Transverse colon (tissue), 4 donors: ENCODE data around the gene ADGRA1. TPM values are rescaled to one million over a fixed set of nuclear protein-coding genes. Genes with fewer than 3 reads are reported as not detected.
"Not testable (repeated sequence)": the region's sequence is repeated elsewhere in the genome, so short reads cannot be mapped to it uniquely, and the experiment has no call there.

Experiments used
- DNase-seq: peaks from one replicate; pipeline ENCODE4 v3.0.0-alpha.2; 2019
- H3K27ac ChIP-seq, 4 donors: fragments of 200-600 bp; sonication (generic); 2 replicates each; pipeline ENCODE4 v1.5.1; 2016 to 2018; ENCODE audit warnings: inconsistent platforms in 4 of 4
- H3K27me3 ChIP-seq: fragments of 200-600 bp; sonication (generic); 2 replicates; pipeline ENCODE4 v1.5.1; 2017; ENCODE audit warnings: inconsistent platforms
- H3K36me3 ChIP-seq, 4 donors: fragments of 200-600 bp; sonication (generic); 2 replicates each; pipeline ENCODE4 v1.5.1; 2017 to 2019; ENCODE audit warnings: inconsistent platforms in 4 of 4
- H3K4me1 ChIP-seq, 4 donors: fragments of 200-600 bp; sonication (generic); 2 replicates each; pipeline ENCODE4 v1.5.1; 2017 to 2020; ENCODE audit warnings: inconsistent platforms in 4 of 4
- H3K4me3 ChIP-seq, 4 donors: fragments of 200-600 bp; sonication (generic); 1 replicate in 1 of 4; 2 replicates in 3 of 4; pipeline versions ENCODE4 v1.5.1 to v1.6.1; 2017 to 2019; ENCODE audit warnings: inconsistent platforms in 4 of 4
- H3K9me3 ChIP-seq, 2 donors: fragments of 200-600 bp; sonication (generic); 2 replicates each; pipeline ENCODE4 v1.5.1; 2017 to 2019; ENCODE audit warnings: inconsistent platforms in 2 of 2
- EP300 ChIP-seq: sonication (generic); formaldehyde crosslinking; IDR thresholded peaks from one replicate; pipeline ENCODE4 v1.6.1; 2017; ENCODE audit warnings: antibody characterized with exemption, low read depth
- POLR2A ChIP-seq: fragments of 450-650 bp; IDR thresholded peaks from one replicate; pipeline ENCODE4 v1.6.1; 2016; ENCODE audit warnings: antibody characterized with exemption, mild to moderate bottlenecking, moderate library complexity
- POLR2AphosphoS5 ChIP-seq, 3 donors: sonication (generic); formaldehyde crosslinking; IDR thresholded peaks; one replicate each; pipeline ENCODE4 v1.6.1; 2016; ENCODE audit warnings: antibody characterized with exemption in 3 of 3
- WGBS, 2 donors: methylation state at CpG; one replicate each; pipeline ENCODE4 v1.1.5; 2018; ENCODE audit warnings: low coverage in 1 of 2; 5-methylcytosine and 5-hydroxymethylcytosine counted together
- in situ Hi-C, 4 donors: fragments of 200-750 bp; cut with MboI; loops; one replicate each; pipeline versions ENCODE4 v1.15.0 to v1.15.1; 2017; ENCODE audit warnings: low sequenced_read_pairs in 3 of 4, low pct_ligation_motif_present in 1 of 4, low pct_unique_long_range_greater_than_20kb in 1 of 4
- intact Hi-C: fragments of 100-400 bp; cut with DNase I; formaldehyde crosslinking; loops from one replicate; pipeline ENCODE4 v1.15.1; 2023; ENCODE audit warnings: low total_unique reads
- total RNA-seq, 4 donors: library from RNA; depleted of rRNA; stranded (reverse); fragments of >200 nt; gene quantifications; one replicate each; pipeline ENCODE4 v1.1.0, GENCODE V29; 2016
- TF ChIP-seq, protein P1 (sequence below), 5 experiments: fragments of 200-600 bp in 3 of 5; fragments of 450-650 bp in 2 of 5; sonication (generic) in 3 of 5; IDR thresholded peaks; 1 replicate in 2 of 5; 2 replicates in 3 of 5; pipeline ENCODE4 v1.5.1; 2016 to 2017; ENCODE audit warnings: antibody characterized with exemption in 5 of 5, inconsistent platforms in 3 of 5, mild to moderate bottlenecking in 2 of 5, moderate library complexity in 1 of 5

Gene ADGRA1
- total RNA-seq, 4 donors from 2014 or later, result 0.16 TPM; not detected in 3

DNA sequence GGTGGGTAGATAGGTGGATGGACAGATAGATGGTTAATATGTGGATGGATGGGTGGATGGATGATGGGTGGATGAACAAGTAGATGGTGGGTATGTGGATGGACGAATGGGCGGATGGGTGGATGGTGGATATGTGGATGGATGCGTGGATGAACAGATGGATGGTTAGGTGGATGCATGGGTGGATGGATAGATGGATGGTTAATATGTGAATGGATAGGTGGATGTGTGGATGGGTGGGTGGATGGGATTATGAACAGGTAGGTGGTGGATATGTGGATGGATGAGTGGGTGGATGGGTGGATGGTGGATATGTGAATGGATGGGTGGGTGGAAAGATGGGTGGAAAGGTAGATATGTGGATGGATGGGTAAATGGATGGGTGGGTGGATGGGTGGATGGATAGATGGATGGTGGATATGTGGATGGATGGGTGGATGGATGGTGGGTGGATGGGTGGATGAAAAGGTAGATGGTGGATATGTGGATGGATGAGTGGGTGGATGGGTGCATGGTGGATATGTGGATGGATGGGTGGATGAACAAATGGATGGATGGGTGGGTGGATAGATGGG, 87.1 kb downstream of the ADGRA1 start:
- no peaks in the 10 kb centered on the region for H3K36me3 ChIP-seq
- 60 to 62% methylated on average over 3 of the region's 3 CpGs for WGBS, 2 donors
- H3K4me1 ChIP-seq, result no peaks in the 10 kb centered on the region
- no peak overlapping the region for H3K4me3 ChIP-seq
- no peaks in the 10 kb centered on the region for H3K27me3 ChIP-seq
- in situ Hi-C loops, result no loop called here
- no peak for DNase-seq
- TF ChIP-seq POLR2A (no peak), EP300 (no peak), POLR2AphosphoS5 (IDR thresholded peaks at IDR 0.05) (no peak)
- TF ChIP-seq, protein P1, sequence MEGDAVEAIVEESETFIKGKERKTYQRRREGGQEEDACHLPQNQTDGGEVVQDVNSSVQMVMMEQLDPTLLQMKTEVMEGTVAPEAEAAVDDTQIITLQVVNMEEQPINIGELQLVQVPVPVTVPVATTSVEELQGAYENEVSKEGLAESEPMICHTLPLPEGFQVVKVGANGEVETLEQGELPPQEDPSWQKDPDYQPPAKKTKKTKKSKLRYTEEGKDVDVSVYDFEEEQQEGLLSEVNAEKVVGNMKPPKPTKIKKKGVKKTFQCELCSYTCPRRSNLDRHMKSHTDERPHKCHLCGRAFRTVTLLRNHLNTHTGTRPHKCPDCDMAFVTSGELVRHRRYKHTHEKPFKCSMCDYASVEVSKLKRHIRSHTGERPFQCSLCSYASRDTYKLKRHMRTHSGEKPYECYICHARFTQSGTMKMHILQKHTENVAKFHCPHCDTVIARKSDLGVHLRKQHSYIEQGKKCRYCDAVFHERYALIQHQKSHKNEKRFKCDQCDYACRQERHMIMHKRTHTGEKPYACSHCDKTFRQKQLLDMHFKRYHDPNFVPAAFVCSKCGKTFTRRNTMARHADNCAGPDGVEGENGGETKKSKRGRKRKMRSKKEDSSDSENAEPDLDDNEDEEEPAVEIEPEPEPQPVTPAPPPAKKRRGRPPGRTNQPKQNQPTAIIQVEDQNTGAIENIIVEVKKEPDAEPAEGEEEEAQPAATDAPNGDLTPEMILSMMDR (IDR thresholded peaks at IDR 0.05), result no peak
- no peak overlapping the region for H3K27ac ChIP-seq
- intact Hi-C loops, result no loop called here
- no peaks in the 10 kb centered on the region for H3K9me3 ChIP-seq

DNA sequence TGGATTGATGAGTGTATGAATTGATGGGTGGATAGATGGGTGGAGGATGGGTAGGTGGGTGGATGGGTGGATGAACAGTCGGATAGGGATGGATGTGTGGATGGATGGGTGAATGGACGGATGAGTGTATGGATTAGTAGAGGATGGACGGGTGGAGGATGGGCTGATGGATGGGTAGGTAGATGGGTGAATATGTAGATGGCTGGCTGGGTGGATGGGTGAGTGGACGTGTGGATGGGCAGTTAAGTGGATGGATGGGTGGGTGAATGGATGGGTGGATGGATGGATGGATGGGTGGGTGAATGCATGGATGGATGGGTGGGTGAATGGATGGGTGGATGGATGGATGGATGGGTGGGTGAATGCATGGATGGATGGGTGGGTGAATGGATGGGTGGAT, 87.9 kb downstream of the ADGRA1 start:
- H3K27ac ChIP-seq, H3K4me3 ChIP-seq, in situ Hi-C loops, H3K9me3 ChIP-seq, H3K27me3 ChIP-seq, DNase-seq, H3K4me1 ChIP-seq, intact Hi-C loops, H3K36me3 ChIP-seq: not testable (repeated sequence)
- 80 to 85% methylated on average over 4 of the region's 4 CpGs for WGBS, 2 donors

DNA sequence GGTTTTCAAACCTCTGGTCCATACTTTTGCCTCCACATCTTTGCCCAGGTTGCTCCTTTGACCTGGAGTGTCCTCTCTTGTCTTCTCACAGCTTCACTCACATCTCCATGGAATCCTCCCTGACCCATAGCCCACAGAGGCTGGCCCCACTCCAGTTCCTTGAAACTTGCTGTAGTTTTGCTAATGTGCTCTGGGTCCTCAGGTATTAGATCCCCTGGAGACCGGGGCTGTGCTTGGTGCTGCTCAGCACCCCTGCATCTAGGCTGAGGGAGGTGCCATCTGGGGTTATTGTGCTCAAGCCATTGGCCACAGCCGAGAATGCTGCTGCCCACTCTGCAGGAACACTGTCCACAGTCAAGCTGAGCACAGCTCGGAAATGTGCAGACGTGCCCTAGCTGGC, 88.8 kb downstream of the ADGRA1 start:
- H3K4me1 ChIP-seq, result no peaks in the 10 kb centered on the region
- H3K27me3 ChIP-seq, result no peaks in the 10 kb centered on the region
- TF ChIP-seq POLR2AphosphoS5 (IDR thresholded peaks at IDR 0.05) (no peak), EP300 (no peak), POLR2A (no peak)
- TF ChIP-seq, protein P1 (IDR thresholded peaks at IDR 0.05), result no peak
- WGBS, 2 donors, result 90% methylated on average over 3 of the region's 4 CpGs; no CpG with 5 or more reads in 1 of the 2 donors
- DNase-seq, result no peak
- no peak overlapping the region for H3K27ac ChIP-seq
- in situ Hi-C loops (no loop called here), intact Hi-C loops (no loop called here)
- H3K4me3 ChIP-seq, result no peak overlapping the region
- no peaks in the 10 kb centered on the region for H3K36me3 ChIP-seq
- H3K9me3 ChIP-seq, result no peaks in the 10 kb centered on the region

DNA sequence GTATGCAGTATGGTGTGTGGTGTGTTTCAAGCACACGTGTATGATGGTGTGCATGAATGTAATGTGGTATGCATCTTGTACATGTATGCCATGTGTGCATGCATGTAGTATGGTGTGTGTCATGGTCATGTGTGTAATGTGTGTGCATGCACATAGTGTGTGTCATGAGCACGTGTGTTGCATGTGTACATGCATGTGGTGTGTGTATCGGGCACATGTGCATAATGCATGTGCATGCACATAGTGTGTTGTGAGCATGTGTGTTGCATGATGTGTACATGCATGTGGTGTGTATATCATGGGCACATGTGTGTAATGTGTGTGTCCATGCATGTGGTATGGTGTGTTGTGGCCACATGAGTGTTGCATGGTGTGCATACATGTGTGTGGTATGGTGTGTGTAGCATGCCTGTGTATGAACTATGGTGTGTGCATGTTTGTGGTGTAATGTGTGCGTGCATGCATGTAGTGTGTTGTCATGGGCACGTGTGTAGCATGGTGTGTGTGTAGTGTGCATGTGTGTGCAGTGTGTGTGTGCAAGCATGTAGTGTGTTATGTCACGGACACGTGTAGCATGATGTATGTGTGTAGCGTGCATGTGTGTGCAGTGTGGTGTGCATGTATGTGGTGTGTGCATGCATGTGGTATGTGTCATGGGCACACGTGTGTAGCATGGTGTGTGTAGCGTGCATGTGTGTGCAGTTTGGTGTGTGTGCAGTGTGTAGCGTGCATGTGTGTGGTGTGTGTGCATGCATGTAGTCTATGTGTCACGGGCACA, 89.8 kb downstream of the ADGRA1 start:
- intact Hi-C loops (loop anchor here (1.0 kb wide), 1 partner anchor 30 kb away; no protein-coding TSS in a partner anchor), in situ Hi-C loops (no loop called here)
- 94 to 97% methylated on average over 11 to 12 of the region's 12 CpGs for WGBS, 2 donors
- no peaks in the 10 kb centered on the region for H3K36me3 ChIP-seq
- H3K27ac ChIP-seq, result no peak overlapping the region
- DNase-seq, result no peak
- TF ChIP-seq POLR2AphosphoS5 (IDR thresholded peaks at IDR 0.05) (no peak), EP300 (no peak), POLR2A (no peak)
- TF ChIP-seq, protein P1 (IDR thresholded peaks at IDR 0.05), result no peak
- H3K4me1 ChIP-seq, result no peaks in the 10 kb centered on the region
- no peaks in the 10 kb centered on the region for H3K27me3 ChIP-seq
- no peaks in the 10 kb centered on the region for H3K9me3 ChIP-seq
- no peak overlapping the region for H3K4me3 ChIP-seq
